HepG2 (cell line): Measurements from ENCODE around the gene TACC2. TPM values are rescaled to one million over a fixed set of nuclear protein-coding genes. Genes with fewer than 3 reads are reported as not detected.

Source experiments
- AGO1 ChIP-seq: fragments of 200-400 bp; formaldehyde crosslinking; IDR thresholded peaks from 2 replicates; pipeline ENCODE4 v1.6.1; 2017; ENCODE audit warnings: mild to moderate bottlenecking, low read depth, low read length, moderate library complexity; ENCODE audit not compliant: poor library complexity, severe bottlenecking
- ATF6 ChIP-seq: sonication (generic); formaldehyde crosslinking; conservative IDR thresholded peaks from 2 replicates; pipeline ENCODE4 v1.4.0; 2020; ENCODE audit warnings: missing genetic modification reagents
- BCL6 ChIP-seq: IDR thresholded peaks from 2 replicates; pipeline ENCODE4 v1.6.1; 2016; ENCODE audit warnings: missing genetic modification reagents, missing compliant biosample characterization
- FOXA1 ChIP-seq, 2 experiments: fragments of 450-650 bp in 1 of 2; sonication (generic) in 1 of 2; formaldehyde crosslinking in 1 of 2; IDR thresholded peaks; 2 replicates each; pipeline versions ENCODE4 v1.4.0 to v1.6.1; 2016 to 2020; ENCODE audit warnings: missing genetic modification reagents in 1 of 2
- HMGA1 ChIP-seq: sonication (generic); formaldehyde crosslinking; conservative IDR thresholded peaks from 2 replicates; pipeline ENCODE4 v1.4.0; 2020; ENCODE audit warnings: missing genetic modification reagents
- LCORL ChIP-seq, 2 experiments: fragments of 450-650 bp in 1 of 2; sonication (generic) in 1 of 2; formaldehyde crosslinking in 1 of 2; IDR thresholded peaks; 2 replicates each; pipeline versions ENCODE4 v1.5.0 to v1.6.1; 2017 to 2020; ENCODE audit warnings: antibody characterized with exemption in 1 of 2, missing genetic modification reagents in 1 of 2
- MEF2D ChIP-seq: sonication (generic); formaldehyde crosslinking; IDR thresholded peaks from 2 replicates; pipeline ENCODE4 v1.5.1; 2020; ENCODE audit warnings: mild to moderate bottlenecking, missing genetic modification reagents
- NRL ChIP-seq: sonication (generic); formaldehyde crosslinking; IDR thresholded peaks from 2 replicates; pipeline ENCODE4 v1.5.0; 2020; ENCODE audit warnings: missing genetic modification reagents, mild to moderate bottlenecking, moderate library complexity, borderline replicate concordance
- RCOR2 ChIP-seq: IDR thresholded peaks from 2 replicates; pipeline ENCODE4 v1.6.1; 2016; ENCODE audit warnings: missing biosample characterization, missing genetic modification reagents
- RELA ChIP-seq: sonication (generic); formaldehyde crosslinking; IDR thresholded peaks from 2 replicates; pipeline ENCODE4 v1.4.0; 2020; ENCODE audit warnings: missing genetic modification reagents
- SYNCRIP ChIP-seq: fragments of 200-400 bp; formaldehyde crosslinking; IDR thresholded peaks from 2 replicates; pipeline ENCODE4 v1.6.1; 2018; ENCODE audit warnings: mild to moderate bottlenecking, low read depth, low read length; ENCODE audit not compliant: insufficient read depth
- TGIF2 ChIP-seq: IDR thresholded peaks from 2 replicates; pipeline ENCODE4 v1.6.1; 2016; ENCODE audit warnings: control low read depth, missing compliant biosample characterization
- ZBTB7B ChIP-seq: sonication (generic); formaldehyde crosslinking; IDR thresholded peaks from 2 replicates; pipeline ENCODE4 v1.4.0; 2020; ENCODE audit warnings: missing genetic modification reagents
- ZGPAT ChIP-seq: IDR thresholded peaks from 2 replicates; pipeline ENCODE4 v1.6.1; 2016; ENCODE audit warnings: mild to moderate bottlenecking
- ZNF33B ChIP-seq: sonication (generic); formaldehyde crosslinking; IDR thresholded peaks from 2 replicates; pipeline ENCODE4 v1.5.1; 2020; ENCODE audit warnings: mild to moderate bottlenecking, missing genetic modification reagents
- ZNF468 ChIP-seq: sonication (generic); formaldehyde crosslinking; IDR thresholded peaks from 2 replicates; pipeline ENCODE4 v1.8.0; 2022; ENCODE audit warnings: mild to moderate bottlenecking, moderate library complexity, missing genetic modification reagents
- ZNF484 ChIP-seq: sonication (generic); formaldehyde crosslinking; IDR thresholded peaks from 2 replicates; pipeline ENCODE4 v1.5.1; 2020; ENCODE audit warnings: mild to moderate bottlenecking, low read depth, missing genetic modification reagents, borderline replicate concordance
- ZNF496 ChIP-seq: sonication (generic); formaldehyde crosslinking; IDR thresholded peaks from 2 replicates; pipeline ENCODE4 v1.8.1; 2023; ENCODE audit warnings: mild to moderate bottlenecking, moderate library complexity, missing genetic modification reagents; ENCODE audit not compliant: insufficient replicate concordance
- ZNF713 ChIP-seq: sonication (generic); formaldehyde crosslinking; IDR thresholded peaks from 2 replicates; pipeline ENCODE4 v1.4.0; 2020; ENCODE audit warnings: mild to moderate bottlenecking, missing genetic modification reagents
- ZNF724P ChIP-seq: sonication (generic); formaldehyde crosslinking; IDR thresholded peaks from 2 replicates; pipeline ENCODE4 v1.8.0; 2022; ENCODE audit warnings: missing genetic modification reagents, borderline replicate concordance
- ZSCAN30 ChIP-seq: sonication (generic); formaldehyde crosslinking; IDR thresholded peaks from 2 replicates; pipeline ENCODE4 v1.5.0; 2020; ENCODE audit warnings: mild to moderate bottlenecking, missing genetic modification reagents
- polyA plus RNA-seq, 8 experiments: library from polyadenylated mRNA; depleted of rRNA in 3 of 8; stranded (reverse) in 7 of 8; unstranded in 1 of 8; fragments of >200 nt; fragmentation: Illumina TruSeq in 4 of 8; extraction: Trizol in 4 of 8; gene quantifications; 2 replicates each; pipeline versions ENCODE4 v1.2.1 to v1.2.3, GENCODE V29; 2011 to 2016; ENCODE audit warnings: low read depth in 4 of 8, missing spikeins in 1 of 8, mixed read lengths in 1 of 8; ENCODE audit not compliant: insufficient read depth in 1 of 8
- total RNA-seq, 5 experiments: library from RNA; depleted of rRNA; stranded (reverse); fragments of >200 nt; fragmentation: Illumina TruSeq; extraction: Trizol; gene quantifications; 2 replicates each; pipeline ENCODE4 v1.2.3, GENCODE V29; 2016; ENCODE audit warnings: low read depth in 1 of 5
- TF ChIP-seq, protein P1 (sequence below): sonication (generic); formaldehyde crosslinking; IDR thresholded peaks from 2 replicates; pipeline ENCODE4 v1.4.0; 2020; ENCODE audit warnings: missing genetic modification reagents
- TF ChIP-seq, protein P2 (sequence below): sonication (generic); formaldehyde crosslinking; IDR thresholded peaks from 2 replicates; pipeline ENCODE4 v1.8.1; 2023; ENCODE audit warnings: mild to moderate bottlenecking, missing genetic modification reagents

The TACC2 gene
- total and polyA plus RNA-seq, 2 of the 13 experiments (the other 11 are each of a cell fraction or from before 2014, with no cell fraction given) = 11.8 to 16.0 TPM

DNA sequence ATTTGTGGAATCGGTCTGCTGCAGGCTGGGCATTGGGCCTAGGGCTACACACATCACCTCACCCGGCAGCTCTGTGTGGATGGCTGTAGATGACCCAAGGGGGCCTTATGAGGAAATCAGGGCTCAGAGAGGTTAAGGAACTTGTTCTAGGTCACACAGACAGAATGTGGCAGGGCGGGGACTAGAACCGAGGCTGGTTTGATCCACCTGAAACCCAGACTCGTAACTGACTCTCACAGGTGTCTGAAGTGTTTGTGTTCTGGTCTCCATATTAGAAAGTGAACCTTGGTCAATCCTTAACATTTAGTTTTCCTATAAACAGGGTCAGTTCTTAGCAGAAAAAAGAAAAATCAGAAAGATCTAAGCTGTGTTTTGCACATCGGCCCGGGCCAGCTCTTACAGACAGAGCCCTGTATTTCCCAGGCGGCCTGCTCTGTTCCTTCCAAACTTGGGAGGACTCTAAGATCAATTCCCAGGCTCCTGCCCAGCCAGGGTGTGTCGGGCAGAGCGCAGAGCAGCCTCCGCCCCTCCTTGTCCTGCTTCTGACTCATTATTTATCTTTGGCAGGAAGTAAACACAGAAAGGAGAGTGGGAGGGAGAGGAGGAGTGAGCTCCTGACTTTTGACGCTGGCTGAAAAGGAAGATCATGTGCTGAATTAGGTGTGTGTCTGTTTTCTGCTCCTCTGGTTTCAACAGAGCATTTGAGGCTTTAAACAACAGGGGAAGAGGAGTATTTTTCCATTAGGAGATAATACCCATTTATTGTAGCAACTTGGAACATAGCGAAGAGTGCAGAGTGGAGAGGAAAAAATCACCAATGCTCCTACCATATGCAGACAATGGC, 74.1 kb downstream of the TACC2 start (continued):
- peak; percentile 85 for TF ChIP-seq BCL6 (CRISPR knock-in tag)
- peak; percentile 90 for TF ChIP-seq RCOR2
- TF ChIP-seq NRL (CRISPR knock-in tag) = no peak
- peak; percentile 97 for TF ChIP-seq ZGPAT
- TF ChIP-seq ZSCAN30 (CRISPR knock-in tag) = no peak
- TF ChIP-seq ZNF33B (CRISPR knock-in tag) = no peak
- no peak for TF ChIP-seq HMGA1 (CRISPR knock-in tag)
- no peak for TF ChIP-seq ZNF724P (CRISPR knock-in tag)
- no peak for TF ChIP-seq SYNCRIP
- TF ChIP-seq ZNF484 (CRISPR knock-in tag) = no peak
- TF ChIP-seq LCORL (IDR thresholded peaks at IDR 0.05) = no peak
- peak; percentile 95 for TF ChIP-seq LCORL (CRISPR knock-in tag; IDR thresholded peaks at IDR 0.05)
- no peak for TF ChIP-seq TGIF2 (CRISPR knock-in tag)
- peak; percentile 97 for TF ChIP-seq FOXA1 (IDR thresholded peaks at IDR 0.05)
- TF ChIP-seq FOXA1 (CRISPR knock-in tag; IDR thresholded peaks at IDR 0.05) = peak; percentile 100
- TF ChIP-seq ZNF496 (CRISPR knock-in tag) = no peak
- TF ChIP-seq ZNF713 = no peak
- TF ChIP-seq, protein P1, sequence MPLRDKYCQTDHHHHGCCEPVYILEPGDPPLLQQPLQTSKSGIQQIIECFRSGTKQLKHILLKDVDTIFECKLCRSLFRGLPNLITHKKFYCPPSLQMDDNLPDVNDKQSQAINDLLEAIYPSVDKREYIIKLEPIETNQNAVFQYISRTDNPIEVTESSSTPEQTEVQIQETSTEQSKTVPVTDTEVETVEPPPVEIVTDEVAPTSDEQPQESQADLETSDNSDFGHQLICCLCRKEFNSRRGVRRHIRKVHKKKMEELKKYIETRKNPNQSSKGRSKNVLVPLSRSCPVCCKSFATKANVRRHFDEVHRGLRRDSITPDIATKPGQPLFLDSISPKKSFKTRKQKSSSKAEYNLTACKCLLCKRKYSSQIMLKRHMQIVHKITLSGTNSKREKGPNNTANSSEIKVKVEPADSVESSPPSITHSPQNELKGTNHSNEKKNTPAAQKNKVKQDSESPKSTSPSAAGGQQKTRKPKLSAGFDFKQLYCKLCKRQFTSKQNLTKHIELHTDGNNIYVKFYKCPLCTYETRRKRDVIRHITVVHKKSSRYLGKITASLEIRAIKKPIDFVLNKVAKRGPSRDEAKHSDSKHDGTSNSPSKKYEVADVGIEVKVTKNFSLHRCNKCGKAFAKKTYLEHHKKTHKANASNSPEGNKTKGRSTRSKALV (CRISPR knock-in tag) = no peak
- 0 out of 2 replicates have a peak, but pooled peaks have one; percentile 24 for TF ChIP-seq RELA (CRISPR knock-in tag)
- peak; percentile 50; the same call in 1 of the 2 replicates for TF ChIP-seq MEF2D
- TF ChIP-seq ATF6 (CRISPR knock-in tag) = no peak
- no peak for TF ChIP-seq AGO1
- TF ChIP-seq, protein P2, sequence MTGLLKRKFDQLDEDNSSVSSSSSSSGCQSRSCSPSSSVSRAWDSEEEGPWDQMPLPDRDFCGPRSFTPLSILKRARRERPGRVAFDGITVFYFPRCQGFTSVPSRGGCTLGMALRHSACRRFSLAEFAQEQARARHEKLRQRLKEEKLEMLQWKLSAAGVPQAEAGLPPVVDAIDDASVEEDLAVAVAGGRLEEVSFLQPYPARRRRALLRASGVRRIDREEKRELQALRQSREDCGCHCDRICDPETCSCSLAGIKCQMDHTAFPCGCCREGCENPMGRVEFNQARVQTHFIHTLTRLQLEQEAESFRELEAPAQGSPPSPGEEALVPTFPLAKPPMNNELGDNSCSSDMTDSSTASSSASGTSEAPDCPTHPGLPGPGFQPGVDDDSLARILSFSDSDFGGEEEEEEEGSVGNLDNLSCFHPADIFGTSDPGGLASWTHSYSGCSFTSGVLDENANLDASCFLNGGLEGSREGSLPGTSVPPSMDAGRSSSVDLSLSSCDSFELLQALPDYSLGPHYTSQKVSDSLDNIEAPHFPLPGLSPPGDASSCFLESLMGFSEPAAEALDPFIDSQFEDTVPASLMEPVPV (CRISPR knock-in tag) = peak; percentile 45; the same call in 1 of the 2 replicates
- no peak for TF ChIP-seq ZNF468 (CRISPR knock-in tag)
- TF ChIP-seq ZBTB7B (CRISPR knock-in tag) = peak; percentile 72
